ENCODE measurements around the gene TFAP2C.
A peak's percentile ranks its signal among the peaks of the same experiment; 100 is the strongest.

Gene TFAP2C

GRCh38 chr20:56627122-56628014, 1.7 kb upstream of the TFAP2C start:
- H3K27me3 ChIP-seq (replicated peaks; ENCODE audit: control insufficient read depth, insufficient read depth, low read length), result no peaks in the 10 kb centered on the region; the same call in none of the 2 replicates
- H3K4me3 ChIP-seq (replicated peaks; ENCODE audit: low read depth, low read length), result no peak overlapping the region
- no peak for TF ChIP-seq CTCF (IDR thresholded peaks at IDR 0.05; ENCODE audit: insufficient read depth, low read length, poor library complexity, severe bottlenecking)
- no peaks in the 10 kb centered on the region for H3K36me3 ChIP-seq (ENCODE audit: control insufficient read depth, insufficient read depth, low read length)
- DNase-seq (ENCODE audit: extremely low read depth, insufficient read length), result peak; percentile 9

DNA sequence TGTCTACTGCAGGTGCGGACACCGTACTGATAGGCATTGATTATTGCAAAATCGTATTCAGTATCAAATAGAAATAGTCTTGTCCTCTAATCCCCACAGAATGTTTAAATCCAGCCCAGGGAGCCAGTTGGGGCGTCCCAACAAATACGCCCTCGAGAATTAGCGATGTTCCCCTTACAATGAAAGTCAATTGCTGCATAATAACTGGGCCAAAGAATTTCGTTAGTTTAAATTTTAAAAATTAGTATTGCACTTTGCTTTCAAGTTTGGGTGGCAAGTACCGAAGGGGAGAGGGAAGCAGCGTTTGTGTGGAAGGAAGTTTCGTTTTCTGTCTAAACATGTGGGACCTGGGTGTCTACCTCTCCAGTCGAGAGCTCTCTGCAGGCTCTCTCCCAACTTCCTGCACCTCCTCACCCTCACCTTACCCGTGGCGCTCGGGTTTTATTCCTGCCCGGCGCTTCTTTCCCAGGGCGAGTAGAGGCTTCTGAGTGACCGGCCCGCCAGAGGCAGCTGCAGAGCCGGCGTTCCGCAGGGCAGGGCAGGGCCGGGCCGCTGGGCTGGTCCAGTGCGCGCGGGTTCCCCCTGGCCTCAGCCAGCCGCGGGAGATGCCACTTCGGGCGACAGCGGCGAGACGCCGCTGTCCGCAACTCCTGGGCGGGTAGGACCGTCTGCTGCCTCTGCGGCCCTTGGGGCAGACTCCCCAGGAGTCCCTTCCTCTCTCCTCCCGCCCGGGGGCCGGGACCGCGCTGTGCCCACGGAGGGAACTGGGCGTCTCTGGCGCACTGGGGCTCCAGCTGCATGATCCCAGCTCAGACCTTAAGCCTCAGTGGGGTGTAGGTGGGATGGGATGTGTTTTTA, 862 bp upstream of the TFAP2C start:
- H3K36me3 ChIP-seq (ENCODE audit: control insufficient read depth, insufficient read depth, low read length), result no peaks in the 10 kb centered on the region
- no peak for TF ChIP-seq CTCF (IDR thresholded peaks at IDR 0.05; ENCODE audit: insufficient read depth, low read length, poor library complexity, severe bottlenecking)
- DNase-seq (ENCODE audit: extremely low read depth, insufficient read length), result peak; percentile 9
- no peaks in the 10 kb centered on the region; the same call in none of the 2 replicates for H3K27me3 ChIP-seq (replicated peaks; ENCODE audit: control insufficient read depth, insufficient read depth, low read length)
- no peak overlapping the region for H3K4me3 ChIP-seq (replicated peaks; ENCODE audit: low read depth, low read length)

- no peaks in the 10 kb centered on the region; the same call in none of the 2 replicates for H3K27me3 ChIP-seq (replicated peaks; ENCODE audit: control insufficient read depth, insufficient read depth, low read length)
- peak; percentile 9 for DNase-seq (ENCODE audit: extremely low read depth, insufficient read length)
- no peak for TF ChIP-seq CTCF (IDR thresholded peaks at IDR 0.05; ENCODE audit: insufficient read depth, low read length, poor library complexity, severe bottlenecking)
- no peaks in the 10 kb centered on the region for H3K36me3 ChIP-seq (ENCODE audit: control insufficient read depth, insufficient read depth, low read length)
- no peak overlapping the region for H3K4me3 ChIP-seq (replicated peaks; ENCODE audit: low read depth, low read length)
Observed at GRCh38 chr20:56629464-56630085, 469 bp downstream of the TFAP2C start.

- Histone ChIP-seq H3K4me3 (replicated peaks; ENCODE audit: low read depth, low read length) (no peak overlapping the region), H3K27me3 (replicated peaks; ENCODE audit: control insufficient read depth, insufficient read depth, low read length) (no peaks in the 10 kb centered on the region; the same call in none of the 2 replicates), H3K36me3 (ENCODE audit: control insufficient read depth, insufficient read depth, low read length) (no peaks in the 10 kb centered on the region)
- TF ChIP-seq CTCF (IDR thresholded peaks at IDR 0.05; ENCODE audit: insufficient read depth, low read length, poor library complexity, severe bottlenecking), result no peak
- DNase-seq (ENCODE audit: extremely low read depth, insufficient read length), result peak; percentile 51
Observed at GRCh38 chr20:56630086-56630493, 984 bp downstream of the TFAP2C start.

- H3K27me3 ChIP-seq (replicated peaks; ENCODE audit: control insufficient read depth, insufficient read depth, low read length), result no peaks in the 10 kb centered on the region; the same call in none of the 2 replicates
- H3K4me3 ChIP-seq (replicated peaks; ENCODE audit: low read depth, low read length), result no peak overlapping the region
- TF ChIP-seq CTCF (IDR thresholded peaks at IDR 0.05; ENCODE audit: insufficient read depth, low read length, poor library complexity, severe bottlenecking), result no peak
- DNase-seq (ENCODE audit: extremely low read depth, insufficient read length), result peak; percentile 13
- no peaks in the 10 kb centered on the region for H3K36me3 ChIP-seq (ENCODE audit: control insufficient read depth, insufficient read depth, low read length)
Observed at GRCh38 chr20:56630506-56631317, 1.6 kb downstream of the TFAP2C start.

All from GM06990 (cell line).